T-helper 17 cell (primary cell): ENCODE measurements around the gene PRDM16. TPM values are rescaled to one million over a fixed set of nuclear protein-coding genes. Genes with fewer than 3 reads are reported as not detected.

ENCODE experiments used
- ATAC-seq: fragments of 150-1000 bp; cut with Tn5 transposase; 2 replicates; pipeline ENCODE4 v1.10.0; 2021; ENCODE audit warnings: mild to moderate bottlenecking, moderate library complexity
- DNase-seq, 3 donors: peaks; one replicate each; pipeline versions ENCODE4 v3.0.0 to v3.0.0-alpha.2; 2020 to 2021
- H3K9me3 ChIP-seq: one replicate; pipeline ENCODE4 v1.7.0; 2013; ENCODE audit warnings: low read length, mild to moderate bottlenecking; ENCODE audit not compliant: control insufficient read depth, poor library complexity, severe bottlenecking
- H3K27ac Mint-ChIP-seq: one replicate; pipeline ENCODE4 v1.8.0; 2022; ENCODE audit warnings: mild to moderate bottlenecking, moderate library complexity, mixed read lengths
- H3K27me3 Mint-ChIP-seq: one replicate; pipeline ENCODE4 v1.8.0; 2022; ENCODE audit warnings: mixed read lengths
- H3K36me3 Mint-ChIP-seq: one replicate; pipeline ENCODE4 v1.8.0; 2022; ENCODE audit warnings: low read depth, mixed read lengths
- H3K4me1 Mint-ChIP-seq: one replicate; pipeline ENCODE4 v1.8.0; 2022; ENCODE audit warnings: mild to moderate bottlenecking, mixed read lengths
- H3K4me3 Mint-ChIP-seq: one replicate; pipeline ENCODE4 v1.8.0; 2022; ENCODE audit warnings: mild to moderate bottlenecking, moderate library complexity, mixed read lengths
- total RNA-seq, 4 donors: library from RNA in 2 of 4; stranded (reverse) in 2 of 4; gene quantifications; one replicate each; pipeline ENCODE4 v1.2.3 and lab custom pipeline; 2022 to 2026

Gene PRDM16
- total RNA-seq, 2 donors from 2014 or later: not detected

GRCh38 chr1:3329640-3330281, 260.8 kb downstream of the PRDM16 start:
- no peaks in the 10 kb centered on the region for H3K36me3 Mint-ChIP-seq
- H3K27ac Mint-ChIP-seq: no peak overlapping the region
- ATAC-seq: no peak

GRCh38 chr1:3330771-3331245, 261.8 kb downstream of the PRDM16 start:
- ATAC-seq: no peak
- no peak overlapping the region for H3K27ac Mint-ChIP-seq
- no peak overlapping the region for H3K4me3 Mint-ChIP-seq
- peaks cover 5% of the 10 kb centered on the region for H3K27me3 Mint-ChIP-seq
- no peaks in the 10 kb centered on the region for H3K36me3 Mint-ChIP-seq
- no peaks in the 10 kb centered on the region for H3K4me1 Mint-ChIP-seq
- no peaks in the 10 kb centered on the region for H3K9me3 ChIP-seq
- DNase-seq: no peak

More at GRCh38 chr1:3329640-3330281, 260.8 kb downstream of the PRDM16 start:
- Mint-ChIP-seq H3K4me1 (no peaks in the 10 kb centered on the region), H3K27me3 (peaks cover 5% of the 10 kb centered on the region), H3K4me3 (no peak overlapping the region)
- no peaks in the 10 kb centered on the region for H3K9me3 ChIP-seq
- DNase-seq: no peak

GRCh38 chr1:3331564-3331963, 262.6 kb downstream of the PRDM16 start:
- no peaks in the 10 kb centered on the region for H3K9me3 ChIP-seq
- no peak for ATAC-seq
- H3K27me3 Mint-ChIP-seq: peaks cover 5% of the 10 kb centered on the region
- no peak overlapping the region for H3K27ac Mint-ChIP-seq
- no peaks in the 10 kb centered on the region for H3K4me1 Mint-ChIP-seq
- H3K36me3 Mint-ChIP-seq: no peaks in the 10 kb centered on the region
- DNase-seq: no peak
- no peak overlapping the region for H3K4me3 Mint-ChIP-seq

GRCh38 chr1:3332043-3332442, 263.0 kb downstream of the PRDM16 start:
- Mint-ChIP-seq H3K4me1 (no peaks in the 10 kb centered on the region), H3K27me3 (peaks cover 5% of the 10 kb centered on the region), H3K36me3 (no peaks in the 10 kb centered on the region), H3K27ac (no peak overlapping the region), H3K4me3 (no peak overlapping the region)
- ATAC-seq: no peak
- DNase-seq: no peak
- H3K9me3 ChIP-seq: no peaks in the 10 kb centered on the region

- Mint-ChIP-seq H3K27ac (no peak overlapping the region), H3K4me1 (no peaks in the 10 kb centered on the region), H3K4me3 (no peak overlapping the region), H3K36me3 (no peaks in the 10 kb centered on the region), H3K27me3 (peaks cover 5% of the 10 kb centered on the region)
- DNase-seq: no peak
- ATAC-seq: no peak
- H3K9me3 ChIP-seq: no peaks in the 10 kb centered on the region
Observed at GRCh38 chr1:3332662-3333061, 263.7 kb downstream of the PRDM16 start.

- no peak overlapping the region for H3K27ac Mint-ChIP-seq
- no peak overlapping the region for H3K4me3 Mint-ChIP-seq
- H3K27me3 Mint-ChIP-seq: peaks cover 5% of the 10 kb centered on the region
- no peak for DNase-seq
- no peaks in the 10 kb centered on the region for H3K36me3 Mint-ChIP-seq
- H3K4me1 Mint-ChIP-seq: no peaks in the 10 kb centered on the region
- no peaks in the 10 kb centered on the region for H3K9me3 ChIP-seq
- no peak for ATAC-seq
Observed at GRCh38 chr1:3333903-3334302, 264.9 kb downstream of the PRDM16 start.

GRCh38 chr1:3334366-3334765, 265.4 kb downstream of the PRDM16 start:
- Mint-ChIP-seq H3K36me3 (no peaks in the 10 kb centered on the region), H3K4me3 (no peak overlapping the region), H3K27ac (no peak overlapping the region), H3K27me3 (peaks cover 5% of the 10 kb centered on the region), H3K4me1 (no peaks in the 10 kb centered on the region)
- H3K9me3 ChIP-seq: no peaks in the 10 kb centered on the region
- DNase-seq (no peak), ATAC-seq (no peak)

GRCh38 chr1:3335754-3336640, 267.0 kb downstream of the PRDM16 start:
- DNase-seq: no peak
- ATAC-seq: no peak
- Mint-ChIP-seq H3K27ac (no peak overlapping the region), H3K36me3 (no peaks in the 10 kb centered on the region), H3K4me3 (no peak overlapping the region), H3K27me3 (peaks cover 5% of the 10 kb centered on the region), H3K4me1 (no peaks in the 10 kb centered on the region)
- H3K9me3 ChIP-seq: no peaks in the 10 kb centered on the region

- H3K27ac Mint-ChIP-seq: no peak overlapping the region
- ATAC-seq: no peak
- H3K4me1 Mint-ChIP-seq: no peaks in the 10 kb centered on the region
- H3K36me3 Mint-ChIP-seq: no peaks in the 10 kb centered on the region
- H3K27me3 Mint-ChIP-seq: peaks cover 5% of the 10 kb centered on the region
- no peak overlapping the region for H3K4me3 Mint-ChIP-seq
- H3K9me3 ChIP-seq: no peaks in the 10 kb centered on the region
- DNase-seq: no peak
Observed at GRCh38 chr1:3336641-3337630, 267.9 kb downstream of the PRDM16 start.

- ATAC-seq (no peak), DNase-seq (no peak)
- no peaks in the 10 kb centered on the region for H3K36me3 Mint-ChIP-seq
- no peaks in the 10 kb centered on the region for H3K27me3 Mint-ChIP-seq
- no peaks in the 10 kb centered on the region for H3K9me3 ChIP-seq
- no peak overlapping the region for H3K4me3 Mint-ChIP-seq
- no peak overlapping the region for H3K27ac Mint-ChIP-seq
- no peaks in the 10 kb centered on the region for H3K4me1 Mint-ChIP-seq
Observed at GRCh38 chr1:3337798-3338724, 269.1 kb downstream of the PRDM16 start.

GRCh38 chr1:3338725-3339070, 269.7 kb downstream of the PRDM16 start:
- no peak for ATAC-seq
- no peaks in the 10 kb centered on the region for H3K9me3 ChIP-seq
- Mint-ChIP-seq H3K4me1 (no peaks in the 10 kb centered on the region), H3K27ac (no peak overlapping the region), H3K27me3 (no peaks in the 10 kb centered on the region), H3K4me3 (no peak overlapping the region), H3K36me3 (no peaks in the 10 kb centered on the region)
- DNase-seq: no peak

GRCh38 chr1:3339856-3340255, 270.9 kb downstream of the PRDM16 start:
- no peaks in the 10 kb centered on the region for H3K27me3 Mint-ChIP-seq
- DNase-seq (no peak), ATAC-seq (no peak)
- no peak overlapping the region for H3K27ac Mint-ChIP-seq
- no peaks in the 10 kb centered on the region for H3K4me1 Mint-ChIP-seq
- peaks cover 2% of the 10 kb centered on the region for H3K36me3 Mint-ChIP-seq
- peaks cover under 1% of the 10 kb centered on the region for H3K9me3 ChIP-seq
- no peak overlapping the region for H3K4me3 Mint-ChIP-seq
